ENCODE data around the gene PRSS16.

PRSS16 gene

DNA sequence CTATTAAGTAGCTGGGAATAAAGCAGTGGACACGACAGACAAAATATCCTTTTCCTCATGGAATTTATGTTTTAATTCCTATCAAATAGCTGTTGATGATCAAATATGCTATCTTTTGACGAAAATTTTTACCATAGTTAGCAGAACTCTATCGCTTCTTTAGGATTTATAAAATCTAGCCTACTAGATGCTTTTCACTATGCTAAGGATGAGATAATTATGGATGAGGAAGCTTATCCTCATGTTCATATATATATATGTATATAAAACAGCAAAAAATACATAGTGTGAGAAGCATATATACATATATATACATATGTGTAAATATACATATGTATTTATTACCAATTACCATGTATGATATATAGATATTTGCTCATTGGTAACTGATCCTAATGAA, 12.9 kb upstream of the PRSS16 start:
- no peaks in the 10 kb centered on the region for H3K4me1 ChIP-seq (ENCODE audit: low read depth, poor library complexity, severe bottlenecking)
- H3K27me3 ChIP-seq (ENCODE audit: insufficient read depth, low read depth), result no peaks in the 10 kb centered on the region
- TF ChIP-seq, protein P1, sequence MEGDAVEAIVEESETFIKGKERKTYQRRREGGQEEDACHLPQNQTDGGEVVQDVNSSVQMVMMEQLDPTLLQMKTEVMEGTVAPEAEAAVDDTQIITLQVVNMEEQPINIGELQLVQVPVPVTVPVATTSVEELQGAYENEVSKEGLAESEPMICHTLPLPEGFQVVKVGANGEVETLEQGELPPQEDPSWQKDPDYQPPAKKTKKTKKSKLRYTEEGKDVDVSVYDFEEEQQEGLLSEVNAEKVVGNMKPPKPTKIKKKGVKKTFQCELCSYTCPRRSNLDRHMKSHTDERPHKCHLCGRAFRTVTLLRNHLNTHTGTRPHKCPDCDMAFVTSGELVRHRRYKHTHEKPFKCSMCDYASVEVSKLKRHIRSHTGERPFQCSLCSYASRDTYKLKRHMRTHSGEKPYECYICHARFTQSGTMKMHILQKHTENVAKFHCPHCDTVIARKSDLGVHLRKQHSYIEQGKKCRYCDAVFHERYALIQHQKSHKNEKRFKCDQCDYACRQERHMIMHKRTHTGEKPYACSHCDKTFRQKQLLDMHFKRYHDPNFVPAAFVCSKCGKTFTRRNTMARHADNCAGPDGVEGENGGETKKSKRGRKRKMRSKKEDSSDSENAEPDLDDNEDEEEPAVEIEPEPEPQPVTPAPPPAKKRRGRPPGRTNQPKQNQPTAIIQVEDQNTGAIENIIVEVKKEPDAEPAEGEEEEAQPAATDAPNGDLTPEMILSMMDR (conservative IDR thresholded peaks at IDR 0.05; ENCODE audit: low read depth, low read length), result no peak
- no peak overlapping the region for H3K9ac ChIP-seq
- H3K4me3 ChIP-seq (IDR thresholded peaks at IDR 0.05; ENCODE audit: insufficient read depth, low read depth, low read length), result no peak overlapping the region
- no peaks in the 10 kb centered on the region for H4K20me1 ChIP-seq (ENCODE audit: insufficient read depth)
- H3K36me3 ChIP-seq (ENCODE audit: insufficient read depth), result no peaks in the 10 kb centered on the region
- H3K79me2 ChIP-seq (ENCODE audit: insufficient read depth, low read depth), result no peaks in the 10 kb centered on the region
- no peak overlapping the region for H2AFZ ChIP-seq (ENCODE audit: low read depth)
- no peak overlapping the region for H3K27ac ChIP-seq
- H3K4me2 ChIP-seq, result no peak overlapping the region

DNA sequence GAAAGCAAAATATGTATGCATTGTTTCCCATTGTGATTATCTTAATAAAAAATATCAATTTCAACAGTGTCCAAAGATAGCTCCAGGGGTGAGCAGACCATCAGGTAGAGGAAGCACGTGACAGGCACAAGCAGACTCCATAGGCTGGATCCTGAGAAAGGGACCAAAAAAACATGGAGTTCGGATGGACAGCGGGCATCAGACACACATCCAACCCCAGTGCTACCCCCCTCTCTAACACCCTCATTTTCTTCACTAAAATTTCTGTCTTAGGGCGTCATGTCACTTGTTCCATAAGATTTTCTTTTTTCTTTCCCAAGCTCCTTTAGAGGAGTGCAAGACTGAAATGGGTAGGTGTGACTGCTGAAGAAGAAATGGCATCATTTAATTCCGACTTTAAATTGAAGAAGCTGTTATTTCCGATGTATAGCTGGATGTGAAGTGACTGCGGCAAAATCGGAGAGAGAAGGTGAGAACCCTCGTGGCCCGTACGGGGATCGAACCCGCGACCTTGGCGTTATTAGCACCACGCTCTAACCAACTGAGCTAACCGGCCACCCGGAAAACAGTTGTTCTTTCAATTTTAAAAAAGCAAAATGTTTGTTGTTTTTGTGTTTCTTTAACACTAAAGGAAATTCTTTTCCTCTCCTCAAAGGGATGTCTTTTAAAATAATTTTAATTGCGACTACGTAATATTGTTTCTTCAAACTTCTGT, 10.3 kb upstream of the PRSS16 start:
- Histone ChIP-seq H4K20me1 (ENCODE audit: insufficient read depth) (no peaks in the 10 kb centered on the region), H3K9ac (no peak overlapping the region), H3K4me3 (IDR thresholded peaks at IDR 0.05; ENCODE audit: insufficient read depth, low read depth, low read length) (no peak overlapping the region), H3K79me2 (ENCODE audit: insufficient read depth, low read depth) (no peaks in the 10 kb centered on the region), H2AFZ (ENCODE audit: low read depth) (no peak overlapping the region), H3K27ac (no peak overlapping the region), H3K4me1 (ENCODE audit: low read depth, poor library complexity, severe bottlenecking) (no peaks in the 10 kb centered on the region), H3K36me3 (ENCODE audit: insufficient read depth) (no peaks in the 10 kb centered on the region), H3K27me3 (ENCODE audit: insufficient read depth, low read depth) (no peaks in the 10 kb centered on the region), H3K4me2 (no peak overlapping the region)
- TF ChIP-seq, protein P1 (conservative IDR thresholded peaks at IDR 0.05; ENCODE audit: low read depth, low read length), result no peak

DNA sequence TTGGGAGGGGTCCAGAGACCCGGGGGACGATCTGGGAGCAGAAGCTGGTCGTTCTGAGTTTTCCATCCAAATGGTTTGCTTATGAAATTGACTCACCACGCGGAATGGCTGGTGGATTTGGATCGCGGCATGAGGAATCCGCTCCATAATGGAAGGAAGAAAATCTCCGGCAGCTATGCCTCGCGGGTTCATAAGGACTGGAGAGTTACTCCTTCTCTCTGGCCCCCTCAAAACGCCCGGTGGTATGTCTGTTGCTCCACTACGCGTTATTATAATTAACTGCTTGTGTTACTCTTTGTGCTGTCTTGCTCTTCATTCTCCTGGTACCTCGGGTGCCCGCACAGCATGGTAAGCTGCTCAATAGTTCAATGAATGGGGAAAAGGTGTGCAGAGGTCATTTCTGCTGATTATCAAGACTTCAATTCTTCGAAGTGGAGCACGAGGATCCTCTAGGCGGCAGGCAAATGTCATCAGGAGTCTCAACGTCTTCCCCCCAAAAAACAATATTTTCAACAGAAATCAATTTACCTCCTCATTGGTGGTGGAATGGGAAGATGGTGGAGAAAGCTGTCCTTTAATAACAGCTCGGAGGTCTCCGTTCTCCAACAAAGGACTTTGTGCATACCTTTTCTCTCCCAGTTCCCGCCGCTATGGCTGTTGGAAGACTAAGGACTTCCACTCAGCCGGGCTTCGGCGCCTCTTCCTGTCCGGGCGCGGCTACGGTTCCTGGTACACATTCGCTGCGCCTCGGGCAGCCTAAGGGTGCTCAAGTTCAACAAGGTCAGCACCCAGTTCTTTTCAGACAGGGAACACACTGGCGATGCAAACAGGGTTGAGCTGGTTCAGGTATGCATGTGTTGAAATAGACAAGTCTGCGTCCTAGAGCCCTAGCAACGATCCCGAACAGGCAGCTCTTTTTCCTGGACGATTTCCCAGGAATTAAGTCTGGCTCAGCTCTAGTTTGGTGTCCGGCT, 9.2 kb upstream of the PRSS16 start:
- TF ChIP-seq, protein P1 (conservative IDR thresholded peaks at IDR 0.05; ENCODE audit: low read depth, low read length), result no peak
- Histone ChIP-seq H3K36me3 (ENCODE audit: insufficient read depth) (no peaks in the 10 kb centered on the region), H3K27ac (no peak overlapping the region), H3K27me3 (ENCODE audit: insufficient read depth, low read depth) (no peaks in the 10 kb centered on the region), H4K20me1 (ENCODE audit: insufficient read depth) (no peaks in the 10 kb centered on the region), H2AFZ (ENCODE audit: low read depth) (no peak overlapping the region), H3K4me3 (IDR thresholded peaks at IDR 0.05; ENCODE audit: insufficient read depth, low read depth, low read length) (no peak overlapping the region), H3K79me2 (ENCODE audit: insufficient read depth, low read depth) (no peaks in the 10 kb centered on the region), H3K4me1 (ENCODE audit: low read depth, poor library complexity, severe bottlenecking) (no peaks in the 10 kb centered on the region), H3K4me2 (no peak overlapping the region), H3K9ac (no peak overlapping the region)

DNA sequence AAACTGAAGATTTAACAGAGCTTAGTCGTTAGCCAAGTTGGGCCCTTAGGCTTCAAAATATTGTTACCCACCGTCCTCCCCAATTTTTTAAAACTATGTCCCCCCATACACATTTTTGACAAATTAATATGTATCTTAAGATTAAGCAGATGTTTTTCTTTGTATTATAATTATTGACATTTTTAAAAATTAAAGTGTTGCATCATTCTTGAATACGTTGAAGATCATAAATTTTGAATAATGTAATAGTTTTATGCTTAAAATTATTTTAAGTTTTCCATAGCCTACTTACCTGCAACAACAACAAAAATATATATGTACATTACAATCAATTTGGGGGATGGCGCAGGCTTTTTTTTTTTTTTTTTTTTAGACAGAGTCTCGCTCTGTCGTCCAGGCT, 8.2 kb upstream of the PRSS16 start:
- Histone ChIP-seq H3K4me2 (no peak overlapping the region), H3K36me3 (ENCODE audit: insufficient read depth) (no peaks in the 10 kb centered on the region), H3K27ac (no peak overlapping the region), H4K20me1 (ENCODE audit: insufficient read depth) (no peaks in the 10 kb centered on the region), H3K4me1 (ENCODE audit: low read depth, poor library complexity, severe bottlenecking) (no peaks in the 10 kb centered on the region), H3K9ac (no peak overlapping the region), H2AFZ (ENCODE audit: low read depth) (no peak overlapping the region), H3K27me3 (ENCODE audit: insufficient read depth, low read depth) (no peaks in the 10 kb centered on the region), H3K79me2 (ENCODE audit: insufficient read depth, low read depth) (no peaks in the 10 kb centered on the region), H3K4me3 (IDR thresholded peaks at IDR 0.05; ENCODE audit: insufficient read depth, low read depth, low read length) (no peak overlapping the region)
- TF ChIP-seq, protein P1 (conservative IDR thresholded peaks at IDR 0.05; ENCODE audit: low read depth, low read length), result no peak
